Loucy (cell line): ENCODE data around the gene ADAMTS13.

Source experiments
- EZH2phosphoT487 ChIP-seq: fragments of 200-600 bp; IDR thresholded peaks from 2 replicates; pipeline ENCODE4 v1.6.1; 2018; ENCODE audit warnings: antibody characterized with exemption, mild to moderate bottlenecking, moderate library complexity, borderline replicate concordance
- TF ChIP-seq, protein P1 (sequence below): fragments of 200-600 bp; sonication (generic); conservative IDR thresholded peaks from 2 replicates; pipeline ENCODE4 v1.5.1; 2014; ENCODE audit warnings: mild to moderate bottlenecking, antibody characterized with exemption, low read length

DNA sequence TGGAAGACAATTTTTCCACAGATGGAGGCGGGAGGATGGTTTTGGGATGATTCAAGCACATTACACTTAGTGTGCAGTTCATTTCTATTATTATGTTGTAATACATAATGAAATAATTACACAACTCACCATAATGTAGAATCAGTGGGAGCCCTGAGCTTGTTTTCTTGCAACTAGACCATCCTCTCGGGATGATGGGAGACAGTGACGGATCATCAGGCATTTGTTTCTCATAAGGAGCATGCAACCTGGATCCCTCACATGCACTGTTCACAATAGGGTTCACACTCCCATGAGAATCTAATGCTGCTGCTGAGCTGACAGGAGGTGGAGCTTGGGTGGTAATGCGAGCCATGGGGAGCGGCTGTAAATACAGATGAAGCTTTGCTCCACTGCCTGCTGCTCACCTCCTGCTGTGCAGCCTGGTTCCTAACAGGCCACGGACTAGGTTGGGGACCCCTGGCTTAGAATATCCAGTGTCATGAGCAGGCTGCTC lies 44.4 kb upstream of the ADAMTS13 start:
- TF ChIP-seq, protein P1, sequence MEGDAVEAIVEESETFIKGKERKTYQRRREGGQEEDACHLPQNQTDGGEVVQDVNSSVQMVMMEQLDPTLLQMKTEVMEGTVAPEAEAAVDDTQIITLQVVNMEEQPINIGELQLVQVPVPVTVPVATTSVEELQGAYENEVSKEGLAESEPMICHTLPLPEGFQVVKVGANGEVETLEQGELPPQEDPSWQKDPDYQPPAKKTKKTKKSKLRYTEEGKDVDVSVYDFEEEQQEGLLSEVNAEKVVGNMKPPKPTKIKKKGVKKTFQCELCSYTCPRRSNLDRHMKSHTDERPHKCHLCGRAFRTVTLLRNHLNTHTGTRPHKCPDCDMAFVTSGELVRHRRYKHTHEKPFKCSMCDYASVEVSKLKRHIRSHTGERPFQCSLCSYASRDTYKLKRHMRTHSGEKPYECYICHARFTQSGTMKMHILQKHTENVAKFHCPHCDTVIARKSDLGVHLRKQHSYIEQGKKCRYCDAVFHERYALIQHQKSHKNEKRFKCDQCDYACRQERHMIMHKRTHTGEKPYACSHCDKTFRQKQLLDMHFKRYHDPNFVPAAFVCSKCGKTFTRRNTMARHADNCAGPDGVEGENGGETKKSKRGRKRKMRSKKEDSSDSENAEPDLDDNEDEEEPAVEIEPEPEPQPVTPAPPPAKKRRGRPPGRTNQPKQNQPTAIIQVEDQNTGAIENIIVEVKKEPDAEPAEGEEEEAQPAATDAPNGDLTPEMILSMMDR, result no peak
- TF ChIP-seq EZH2phosphoT487, result no peak
